Stimulated activated naive B cell treated with anti-CD40 and anti-IgM and Interleukin-4, amounts not matched to agents 10 μg/mL and 1 μg/mL and 100 μg/mL, for 72 hours (primary cell): ENCODE data around the gene C8B.
A peak's percentile ranks its signal among the peaks of the same experiment; 100 is the strongest.

ENCODE experiments used
- ATAC-seq, 2 donors: fragments of 150-1000 bp; cut with Tn5 transposase; replicated peaks; 2 replicates each; pipeline ENCODE4 v1.10.0; 2021; ENCODE audit warnings: moderate library complexity in 1 of 2
- DNase-seq: peaks from one replicate; pipeline ENCODE4 v3.0.0; 2021
- H3K27ac Mint-ChIP-seq: one replicate; pipeline ENCODE4 v1.8.0; 2022; ENCODE audit warnings: mild to moderate bottlenecking, mixed read lengths
- H3K27me3 Mint-ChIP-seq, 2 donors: one replicate each; pipeline ENCODE4 v1.8.0; 2022; ENCODE audit warnings: mixed read lengths in 2 of 2
- H3K36me3 Mint-ChIP-seq, 2 donors: one replicate each; pipeline ENCODE4 v1.8.0; 2022; ENCODE audit warnings: mixed read lengths in 2 of 2, mild to moderate bottlenecking in 1 of 2
- H3K4me1 Mint-ChIP-seq, 2 donors: one replicate each; pipeline ENCODE4 v1.8.0; 2022; ENCODE audit warnings: mixed read lengths in 2 of 2, mild to moderate bottlenecking in 1 of 2
- H3K4me3 Mint-ChIP-seq, 2 donors: one replicate each; pipeline ENCODE4 v1.8.0; 2022; ENCODE audit warnings: mild to moderate bottlenecking in 2 of 2, mixed read lengths in 2 of 2, moderate library complexity in 1 of 2
- H3K9me3 Mint-ChIP-seq, 2 donors: one replicate each; pipeline ENCODE4 v1.8.0; 2022; ENCODE audit warnings: mixed read lengths in 2 of 2, mild to moderate bottlenecking in 1 of 2

Gene C8B

DNA sequence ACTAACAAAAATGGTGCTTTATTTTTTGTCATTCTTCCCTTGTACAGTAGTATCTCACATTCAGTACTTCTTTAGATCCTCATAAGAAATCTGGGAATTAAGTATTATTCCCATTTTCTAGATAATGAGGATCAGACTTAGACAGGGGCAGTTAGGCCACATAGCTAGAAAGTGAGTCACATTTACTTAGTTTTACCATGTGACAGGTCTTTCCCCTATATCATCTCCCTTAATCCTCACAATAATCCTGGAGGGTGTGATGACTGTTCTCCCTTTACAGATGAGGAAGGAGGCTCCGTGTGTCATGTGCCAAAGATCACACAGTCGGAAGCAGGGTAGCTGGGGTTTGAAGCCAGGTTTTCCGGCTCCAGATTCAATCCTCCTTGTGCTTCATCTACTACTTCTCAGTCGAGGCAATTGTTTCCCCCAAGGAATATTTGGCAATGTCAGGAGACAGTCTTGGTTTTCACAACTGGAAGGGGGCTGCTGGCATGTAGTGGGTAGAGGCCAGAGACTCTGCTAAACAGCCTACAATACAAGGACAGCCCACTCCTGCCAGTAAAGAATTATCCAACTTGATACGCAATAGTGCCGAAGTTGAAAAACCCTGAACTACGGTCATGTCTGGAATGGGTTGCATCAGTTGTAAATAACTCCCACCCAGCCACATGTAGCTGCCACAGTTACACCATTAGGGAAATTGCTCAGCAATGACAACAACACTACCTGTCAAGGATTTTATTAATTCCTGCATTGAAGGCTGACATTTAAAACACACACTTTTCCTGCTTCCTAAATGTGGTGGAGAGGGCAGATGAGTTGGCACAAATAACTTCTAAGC lies 54.5 kb downstream of the C8B start:
- no peak overlapping the region for H3K27ac Mint-ChIP-seq

DNA sequence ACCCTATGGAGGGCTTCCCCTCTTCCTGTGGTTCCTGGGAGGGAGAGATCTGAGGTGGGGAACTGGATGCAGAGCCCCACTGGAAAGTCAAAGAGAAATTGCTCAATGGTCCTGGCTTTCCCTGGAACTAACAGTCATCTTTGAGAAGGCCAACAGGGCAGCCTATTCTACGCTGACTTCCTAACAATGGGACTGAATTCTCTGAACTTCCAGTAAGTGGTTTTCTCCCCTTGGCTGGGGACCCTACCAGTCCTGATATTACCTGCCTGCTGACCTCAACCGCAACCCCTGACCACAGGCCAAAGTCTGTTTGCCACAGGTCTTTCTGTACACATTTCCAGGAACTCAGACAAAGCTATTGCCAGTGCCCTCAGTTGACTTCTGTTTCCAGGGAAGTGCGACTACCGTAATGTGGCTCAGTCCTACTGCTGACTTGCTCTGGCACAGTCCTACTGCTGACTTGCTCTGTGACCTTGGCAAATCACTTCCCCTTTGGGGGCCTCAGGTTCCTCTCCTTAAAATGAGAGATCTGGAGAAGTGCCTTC lies 55.3 kb downstream of the C8B start:
- Mint-ChIP-seq H3K36me3 (no peaks in the 10 kb centered on the region), H3K27me3 (peaks cover 0 to 2% of the 10 kb centered on the region in 2 donors), H3K27ac (no peak overlapping the region), H3K4me3 (no peak overlapping the region), H3K9me3 (peaks cover 0 to 3% of the 10 kb centered on the region in 2 donors), H3K4me1 (no peaks in the 10 kb centered on the region)
- no peak for DNase-seq
- no peak for ATAC-seq

More for the DNA sequence above, 54.5 kb downstream of the C8B start:
- H3K27me3 Mint-ChIP-seq, result peaks cover 0 to 9% of the 10 kb centered on the region in 2 donors
- H3K9me3 Mint-ChIP-seq, result no peaks in the 10 kb centered on the region
- no peak for ATAC-seq
- H3K4me3 Mint-ChIP-seq, result no peak overlapping the region
- no peaks in the 10 kb centered on the region for H3K4me1 Mint-ChIP-seq
- no peaks in the 10 kb centered on the region for H3K36me3 Mint-ChIP-seq
- no peak for DNase-seq

DNA sequence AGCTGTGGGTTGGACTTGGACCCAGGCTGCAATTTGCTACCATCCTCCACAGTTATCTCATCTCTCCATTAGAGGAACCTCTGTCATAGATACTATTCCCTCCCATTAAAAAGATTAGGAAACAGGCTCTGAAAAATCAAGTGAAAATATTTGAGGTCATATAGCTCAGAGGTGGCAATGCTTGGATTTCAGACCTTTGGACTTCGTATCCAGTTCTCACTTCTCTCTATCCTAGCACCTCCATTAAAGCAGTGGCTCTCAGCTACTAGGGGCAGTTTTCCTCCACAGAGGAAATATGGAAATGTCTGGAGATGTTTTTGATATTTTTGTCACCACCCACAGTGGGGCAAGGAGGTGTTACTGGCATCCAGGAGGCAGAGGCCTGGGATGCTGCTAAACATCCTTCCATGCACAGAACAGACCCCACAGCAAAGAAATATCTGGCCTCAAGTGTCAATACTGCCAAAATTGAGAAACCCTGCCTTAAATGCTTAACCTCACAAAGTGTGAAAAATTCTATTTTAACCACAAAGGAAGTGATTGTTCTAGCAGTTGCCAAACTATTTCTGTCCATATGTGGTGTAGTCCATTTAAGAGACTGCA lies 57.1 kb downstream of the C8B start:
- Mint-ChIP-seq H3K4me3 (no peak overlapping the region), H3K27ac (no peak overlapping the region), H3K4me1 (no peaks in the 10 kb centered on the region), H3K9me3 (peaks cover 0 to 3% of the 10 kb centered on the region in 2 donors), H3K36me3 (no peaks in the 10 kb centered on the region), H3K27me3 (peaks cover 0 to 4% of the 10 kb centered on the region in 2 donors)
- ATAC-seq, result no peak
- DNase-seq, result no peak

DNA sequence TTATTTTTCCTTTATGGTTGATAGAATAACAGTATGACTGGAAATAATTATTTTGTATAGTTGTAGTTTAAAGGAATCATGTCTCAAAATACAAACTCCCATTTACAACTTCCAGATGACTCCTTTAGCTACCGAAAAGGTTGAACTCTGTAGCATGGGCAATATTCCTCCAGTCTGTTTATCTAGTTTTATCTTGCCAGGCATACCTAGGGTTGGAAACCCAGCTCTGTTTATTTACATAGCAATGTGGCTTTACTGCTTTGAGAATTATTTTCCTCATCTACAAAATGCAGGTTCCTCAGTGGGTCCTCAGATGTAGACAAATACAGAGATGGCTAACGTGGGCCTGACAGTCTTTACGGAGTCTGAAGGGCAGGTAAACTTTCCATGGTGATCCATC lies 60.1 kb downstream of the C8B start:
- Mint-ChIP-seq H3K27me3 (peaks cover 0 to 4% of the 10 kb centered on the region in 2 donors), H3K4me1 (no peaks in the 10 kb centered on the region), H3K9me3 (peaks cover 0 to 3% of the 10 kb centered on the region in 2 donors), H3K36me3 (no peaks in the 10 kb centered on the region), H3K27ac (peak overlapping the region; percentile 4), H3K4me3 (no peak overlapping the region)
- no peak for DNase-seq
- no peak for ATAC-seq

DNA sequence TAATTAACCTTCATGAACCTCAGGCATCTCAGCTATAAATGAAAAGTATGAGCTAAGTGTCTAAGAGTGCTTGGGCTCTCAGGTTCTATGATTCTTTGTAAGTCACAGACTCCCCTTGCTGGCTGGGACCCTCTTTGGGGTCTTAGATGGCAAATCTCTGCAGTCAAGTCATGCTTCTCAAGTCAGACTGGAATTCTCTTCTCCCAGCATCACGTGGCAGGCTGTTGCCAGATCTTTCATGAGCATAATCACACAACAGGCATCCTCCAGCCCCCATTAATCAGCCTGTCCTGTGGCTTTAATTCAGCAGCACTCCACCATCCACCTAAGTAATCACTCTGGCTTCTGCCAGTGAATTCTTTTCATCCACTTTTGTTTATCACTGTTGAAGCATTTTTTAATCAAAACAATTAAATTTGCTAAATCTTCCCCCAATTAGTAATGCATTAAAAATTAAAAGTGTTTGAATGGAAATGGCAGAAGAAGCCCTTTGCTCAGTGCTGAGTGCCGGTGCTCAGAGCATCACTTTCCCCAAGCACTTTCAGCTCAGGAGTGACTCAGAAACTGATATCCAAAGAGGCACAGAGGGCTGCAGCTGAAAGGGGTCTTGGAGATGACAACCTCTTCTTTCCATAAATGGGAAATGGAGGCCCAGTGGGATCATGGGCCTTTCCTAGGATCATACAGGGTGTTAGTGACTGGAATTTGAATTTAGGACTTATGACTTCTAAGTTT lies 61.0 kb downstream of the C8B start:
- Mint-ChIP-seq H3K4me3 (no peak overlapping the region), H3K9me3 (peaks cover 0 to 3% of the 10 kb centered on the region in 2 donors), H3K27me3 (peaks cover 0 to 4% of the 10 kb centered on the region in 2 donors), H3K36me3 (no peaks in the 10 kb centered on the region), H3K27ac (no peak overlapping the region), H3K4me1 (no peaks in the 10 kb centered on the region)
- no peak for DNase-seq
- no peak for ATAC-seq

DNA sequence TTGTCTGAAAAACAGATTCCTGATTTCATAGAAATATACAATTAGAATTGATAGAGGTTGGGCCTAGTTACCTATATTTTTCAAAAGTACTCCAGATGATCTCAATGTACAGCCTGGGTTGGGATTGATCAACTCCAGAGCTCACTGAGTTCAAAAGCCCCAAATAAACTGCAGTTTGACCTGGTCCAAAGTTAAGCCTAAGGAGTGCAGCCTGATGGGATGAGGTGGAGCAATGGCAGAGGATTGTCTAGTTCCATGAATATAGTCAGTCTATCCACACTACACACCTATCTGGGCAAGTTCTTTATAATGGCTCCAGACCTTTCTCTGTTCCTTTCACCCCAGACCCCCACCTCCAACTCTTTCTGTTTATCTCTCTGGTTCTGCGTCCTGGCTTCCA lies 62.0 kb downstream of the C8B start:
- Mint-ChIP-seq H3K4me1 (no peaks in the 10 kb centered on the region), H3K27ac (no peak overlapping the region), H3K36me3 (no peaks in the 10 kb centered on the region), H3K4me3 (no peak overlapping the region), H3K27me3 (peaks cover 0 to 4% of the 10 kb centered on the region in 2 donors), H3K9me3 (peaks cover 0 to 3% of the 10 kb centered on the region in 2 donors)
- DNase-seq (no peak), ATAC-seq (no peak)

DNA sequence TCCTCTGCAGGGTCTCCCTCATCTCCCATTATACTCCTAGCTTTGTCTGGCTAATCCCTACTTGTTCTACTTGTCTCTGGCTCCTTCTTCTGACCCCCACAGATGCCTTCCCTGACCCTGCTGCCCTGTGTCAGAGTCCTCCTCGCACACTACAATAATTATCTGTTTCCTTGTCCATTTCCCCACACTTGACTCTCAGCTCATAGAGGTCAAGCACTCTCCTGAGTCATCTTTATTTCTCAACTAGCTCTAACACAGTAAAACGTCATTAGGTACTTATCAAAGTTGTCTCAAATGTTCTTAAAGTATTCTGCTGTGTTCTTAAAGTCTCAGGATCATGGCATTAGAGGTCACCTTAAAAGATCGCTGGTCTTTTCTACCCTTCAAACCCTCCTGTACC lies 64.1 kb downstream of the C8B start:
- Mint-ChIP-seq H3K36me3 (no peaks in the 10 kb centered on the region), H3K4me1 (no peaks in the 10 kb centered on the region), H3K27ac (no peak overlapping the region), H3K27me3 (peaks cover 0 to 4% of the 10 kb centered on the region in 2 donors), H3K4me3 (no peak overlapping the region), H3K9me3 (peaks cover 0 to 3% of the 10 kb centered on the region in 2 donors)
- DNase-seq, result no peak
- no peak for ATAC-seq

DNA sequence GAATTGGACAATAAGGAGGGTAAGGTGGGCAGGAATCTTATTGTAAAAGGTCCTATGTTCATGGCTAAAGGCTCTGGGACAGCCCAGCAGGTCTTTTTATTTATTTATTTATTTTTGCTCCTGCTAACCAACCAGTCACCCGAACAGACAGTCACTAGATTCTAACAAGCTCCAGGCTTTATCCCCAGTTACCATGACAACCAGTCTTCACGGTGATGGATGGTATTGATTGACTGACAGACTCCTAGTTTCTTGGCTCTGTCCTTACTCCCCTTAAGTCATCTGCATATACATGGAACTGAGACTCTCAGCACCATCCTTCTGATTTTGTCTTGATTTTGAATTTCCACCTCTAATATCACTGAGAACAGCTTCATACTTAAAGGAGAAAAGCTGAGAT lies 66.9 kb downstream of the C8B start:
- no peak overlapping the region for H3K27ac Mint-ChIP-seq
- no peaks in the 10 kb centered on the region for H3K36me3 Mint-ChIP-seq
- peaks cover 0 to 4% of the 10 kb centered on the region in 2 donors for H3K27me3 Mint-ChIP-seq
- DNase-seq, result no peak
- ATAC-seq, result no peak
- no peaks in the 10 kb centered on the region for H3K9me3 Mint-ChIP-seq
- no peak overlapping the region for H3K4me3 Mint-ChIP-seq
- no peaks in the 10 kb centered on the region for H3K4me1 Mint-ChIP-seq

DNA sequence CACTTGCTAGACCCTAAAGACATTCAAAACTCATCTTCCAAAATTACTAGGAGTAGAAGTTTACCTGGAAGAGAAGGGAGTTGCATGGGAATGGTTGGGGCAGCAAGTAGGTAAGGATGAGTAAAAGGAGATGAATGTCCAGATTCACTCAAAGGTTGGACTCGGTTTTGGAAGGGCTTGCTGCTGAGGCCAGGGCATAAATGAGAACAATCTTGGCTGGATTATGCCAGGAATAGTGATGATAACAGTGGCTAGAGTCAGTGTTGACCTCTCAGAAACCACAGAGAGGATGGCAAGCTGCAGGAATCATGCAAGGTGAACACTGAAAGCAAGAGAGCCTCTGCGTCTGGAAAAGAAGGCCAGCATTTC lies 67.8 kb downstream of the C8B start:
- Mint-ChIP-seq H3K4me3 (no peak overlapping the region), H3K36me3 (no peaks in the 10 kb centered on the region), H3K4me1 (no peaks in the 10 kb centered on the region), H3K9me3 (no peaks in the 10 kb centered on the region), H3K27me3 (peaks cover 0 to 4% of the 10 kb centered on the region in 2 donors), H3K27ac (no peak overlapping the region)
- ATAC-seq (no peak), DNase-seq (no peak)

DNA sequence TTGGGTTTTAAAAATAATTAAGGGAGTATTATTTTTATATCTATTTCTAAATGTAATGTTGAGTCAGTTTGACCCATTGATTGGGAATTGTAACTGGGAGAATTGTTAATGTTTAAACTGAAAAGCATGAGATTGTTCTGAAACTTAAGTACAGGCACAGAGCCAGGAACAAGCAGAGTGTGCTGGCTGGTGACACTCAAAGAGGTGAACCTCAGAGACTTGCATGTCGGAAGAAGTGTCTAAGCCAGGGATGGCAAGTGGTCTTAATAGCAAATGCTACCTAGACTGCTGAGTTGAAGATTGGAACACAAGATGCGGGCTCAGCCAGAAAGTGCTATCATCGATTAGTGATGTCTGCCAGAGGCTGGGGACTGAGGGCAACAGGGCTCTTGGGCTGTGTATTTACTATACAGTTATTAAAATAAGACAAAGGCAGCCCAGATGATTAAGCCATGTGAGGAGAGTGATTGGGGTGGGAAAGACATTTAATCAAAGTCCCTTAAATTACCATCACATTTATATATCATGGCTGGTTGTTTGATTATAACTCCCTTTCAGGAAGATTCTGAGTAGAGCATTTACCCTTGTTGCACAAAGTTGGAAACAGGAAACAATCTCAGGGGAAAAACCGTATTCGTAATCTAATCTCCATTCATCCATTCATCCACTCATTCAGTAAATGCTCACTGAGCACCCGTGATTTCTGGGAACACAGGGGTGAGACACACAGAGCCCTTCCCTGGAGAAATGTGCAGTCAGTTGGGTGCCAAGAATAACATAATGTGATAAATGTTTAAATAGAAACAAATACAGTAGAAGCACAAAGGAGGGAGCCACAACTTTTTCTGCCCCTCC lies 68.4 kb downstream of the C8B start:
- no peak for ATAC-seq
- DNase-seq, result no peak
- no peak overlapping the region for H3K4me3 Mint-ChIP-seq
- no peaks in the 10 kb centered on the region for H3K4me1 Mint-ChIP-seq
- H3K27me3 Mint-ChIP-seq, result peaks cover 0 to 4% of the 10 kb centered on the region in 2 donors
- no peaks in the 10 kb centered on the region for H3K9me3 Mint-ChIP-seq
- H3K27ac Mint-ChIP-seq, result no peak overlapping the region
- H3K36me3 Mint-ChIP-seq, result no peaks in the 10 kb centered on the region

DNA sequence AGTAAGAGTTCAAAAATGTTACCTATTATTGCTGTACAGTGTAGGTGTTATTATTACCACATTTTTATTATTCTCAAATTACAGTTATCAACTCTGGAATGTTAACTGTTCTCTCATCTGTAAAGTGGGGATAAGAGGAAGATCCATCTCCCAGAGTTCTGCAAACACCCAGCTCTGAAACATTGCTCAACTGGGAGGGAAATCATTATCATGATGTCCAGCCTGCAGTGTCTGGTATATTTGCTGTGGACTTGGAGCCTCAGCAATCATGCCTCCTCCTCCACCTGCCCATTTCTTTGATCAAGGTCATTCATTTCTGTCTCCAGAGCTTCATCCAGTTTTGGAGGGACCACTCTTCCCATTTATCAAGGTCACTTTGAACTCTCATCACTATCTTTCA lies 71.8 kb downstream of the C8B start:
- ATAC-seq (no peak), DNase-seq (no peak)
- H3K9me3 Mint-ChIP-seq, result no peaks in the 10 kb centered on the region
- H3K36me3 Mint-ChIP-seq, result no peaks in the 10 kb centered on the region
- H3K4me1 Mint-ChIP-seq, result no peaks in the 10 kb centered on the region
- no peak overlapping the region for H3K27ac Mint-ChIP-seq
- H3K4me3 Mint-ChIP-seq, result no peak overlapping the region
- H3K27me3 Mint-ChIP-seq, result peaks cover 0 to 4% of the 10 kb centered on the region in 2 donors

DNA sequence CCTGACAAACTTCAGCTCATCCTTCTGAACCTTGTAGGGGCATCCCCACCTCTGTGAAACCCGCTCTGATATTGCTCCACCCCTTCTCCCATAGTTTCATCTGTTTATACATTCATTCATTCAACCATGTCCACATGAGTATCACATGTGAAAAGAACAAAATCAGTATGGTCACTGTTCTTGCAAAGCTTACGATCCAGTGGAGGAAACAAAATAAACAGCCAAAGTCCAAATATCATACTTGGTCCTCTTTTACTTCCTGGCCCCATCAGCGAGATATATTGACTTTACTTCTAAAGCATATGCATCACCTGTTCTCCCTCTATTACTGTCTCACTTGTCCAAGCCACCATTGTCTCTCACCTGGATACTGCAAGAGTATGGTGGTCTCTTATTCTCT lies 75.6 kb downstream of the C8B start:
- Mint-ChIP-seq H3K27me3 (peaks cover 0 to 4% of the 10 kb centered on the region in 2 donors), H3K27ac (no peak overlapping the region), H3K4me3 (no peak overlapping the region), H3K9me3 (no peaks in the 10 kb centered on the region), H3K4me1 (no peaks in the 10 kb centered on the region), H3K36me3 (no peaks in the 10 kb centered on the region)
- ATAC-seq (no peak), DNase-seq (no peak)

DNA sequence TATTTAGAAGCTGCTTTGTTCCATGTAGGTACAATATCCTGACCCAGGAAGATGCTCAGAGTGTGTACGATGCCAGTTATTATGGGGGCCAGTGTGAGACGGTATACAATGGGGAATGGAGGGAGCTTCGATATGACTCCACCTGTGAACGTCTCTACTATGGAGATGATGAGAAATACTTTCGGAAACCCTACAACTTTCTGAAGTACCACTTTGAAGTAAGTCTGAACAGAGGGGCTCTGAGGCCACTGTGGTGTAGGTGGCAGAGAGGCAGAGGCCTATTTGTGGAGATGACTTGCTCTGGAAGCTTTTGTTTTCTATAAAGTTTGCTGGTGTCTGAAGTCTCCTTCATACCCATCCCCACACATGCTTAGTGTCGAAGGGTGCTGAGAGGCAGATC lies 84.4 kb downstream of the C8B start:
- DNase-seq, result no peak
- H3K27ac Mint-ChIP-seq, result no peak overlapping the region
- H3K4me1 Mint-ChIP-seq, result no peaks in the 10 kb centered on the region
- no peak for ATAC-seq
- H3K9me3 Mint-ChIP-seq, result peaks cover 0 to 2% of the 10 kb centered on the region in 2 donors
- no peaks in the 10 kb centered on the region for H3K36me3 Mint-ChIP-seq
- no peaks in the 10 kb centered on the region for H3K27me3 Mint-ChIP-seq
- no peak overlapping the region for H3K4me3 Mint-ChIP-seq

DNA sequence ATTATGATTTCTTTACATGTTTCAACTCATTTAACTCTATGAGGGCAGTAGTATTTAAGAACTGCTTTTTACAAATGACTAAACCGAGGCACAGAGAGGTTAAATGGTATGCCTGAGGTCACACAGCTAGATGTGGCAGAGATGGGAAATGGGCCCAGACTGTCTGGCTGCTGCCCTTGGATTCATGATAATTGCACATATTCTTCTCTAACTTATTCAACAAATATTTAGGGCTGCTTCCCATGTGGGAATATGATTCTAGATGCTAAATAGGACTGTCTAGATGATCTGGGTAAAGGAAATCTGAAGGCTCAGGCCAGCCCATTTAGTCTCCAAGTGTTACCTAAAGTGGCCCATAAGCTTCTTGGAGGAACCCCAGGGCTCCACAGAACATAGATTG lies 85.0 kb downstream of the C8B start:
- no peak overlapping the region for H3K4me3 Mint-ChIP-seq
- H3K4me1 Mint-ChIP-seq, result no peaks in the 10 kb centered on the region
- no peaks in the 10 kb centered on the region for H3K27me3 Mint-ChIP-seq
- peaks cover 0 to 2% of the 10 kb centered on the region in 2 donors for H3K9me3 Mint-ChIP-seq
- no peak for DNase-seq
- H3K36me3 Mint-ChIP-seq, result no peaks in the 10 kb centered on the region
- no peak overlapping the region for H3K27ac Mint-ChIP-seq
- ATAC-seq, result no peak
